Measurements from ENCODE around the gene KATNAL2. TPM values are rescaled to one million over a fixed set of nuclear protein-coding genes. Genes with fewer than 3 reads are reported as not detected.

KATNAL2 gene
- total RNA-seq, 1 experiment from 2014 or later = 9.0 TPM

DNA sequence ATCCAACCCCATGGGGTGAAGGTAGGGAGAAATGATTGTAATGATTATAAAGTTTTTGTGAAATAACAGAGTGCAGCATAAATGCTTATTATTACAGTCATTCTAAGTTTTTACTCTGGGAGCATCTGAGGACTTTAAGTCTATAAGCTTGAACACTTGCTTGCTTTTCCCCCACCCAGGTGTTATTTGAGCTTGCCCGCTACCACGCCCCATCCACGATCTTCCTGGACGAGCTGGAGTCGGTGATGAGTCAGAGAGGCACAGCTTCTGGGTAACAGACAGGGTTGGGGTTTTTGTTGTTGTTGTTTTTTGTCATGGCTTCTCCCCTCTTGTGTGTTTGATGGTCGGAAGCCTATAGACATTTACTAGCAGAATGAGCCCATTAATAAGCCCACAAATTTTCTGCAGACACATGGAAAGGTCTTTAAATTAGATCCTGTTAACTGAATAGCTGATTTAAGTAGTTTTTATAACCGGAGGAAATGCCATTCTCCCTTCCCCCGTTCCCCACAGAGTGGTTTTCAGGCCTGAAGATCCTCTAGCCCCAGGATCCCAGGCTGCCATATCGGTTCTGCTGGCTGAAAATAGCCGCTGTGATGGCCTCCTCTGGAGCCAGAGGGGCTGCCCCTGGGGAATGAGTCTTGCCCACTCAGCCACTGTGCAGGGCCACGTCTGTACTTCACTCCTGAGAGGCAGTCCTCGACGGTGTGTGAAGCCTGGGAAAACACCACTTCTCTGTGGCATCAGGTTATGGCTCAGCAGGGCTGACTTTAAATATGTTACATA, 157.9 kb downstream of the KATNAL2 start:
- ChIA-PET POLR2A (ENCODE audit: unreplicated experiment) (no interaction called here), CTCF (interaction anchor here (1.0 kb wide), 1 partner anchor 25 kb away, joined by 4 read pairs; no protein-coding TSS in a partner anchor)
- Histone ChIP-seq H3K9me2 (ENCODE audit: insufficient read depth) (no peaks in the 10 kb centered on the region), H3K4me3 (no peak overlapping the region; the same call in 1 of the 2 replicates), H3K36me3 (ENCODE audit: low read depth) (no peaks in the 10 kb centered on the region), H3K4me1 (replicated peaks; ENCODE audit: insufficient read depth) (peaks cover 10% of the 10 kb centered on the region), H3F3A (ENCODE audit: insufficient read depth, low read depth) (no peaks in the 10 kb centered on the region), H3K4me2 (peak overlapping the region; percentile 63), H3K9me3 (ENCODE audit: insufficient read depth, low read depth) (no peaks in the 10 kb centered on the region; the same call in 1 of the 2 replicates), H2AFZ (peak overlapping the region; percentile 72), H3K27me3 (ENCODE audit: insufficient read depth, low read depth) (no peaks in the 10 kb centered on the region), H4K20me1 (ENCODE audit: insufficient read depth) (no peaks in the 10 kb centered on the region), H3K27ac (no peak overlapping the region), H3K79me2 (ENCODE audit: low read depth) (no peaks in the 10 kb centered on the region)
- intact Hi-C loops (cut with micrococcal nuclease; ENCODE audit: unreplicated experiment) = no loop called here
- peak; percentile 53 to 57 for DNase-seq
- no TSS peak for BruUV-seq (replicated peaks)
- TF ChIP-seq EZH2 (IDR thresholded peaks at IDR 0.05; ENCODE audit: low read depth) = no peak
- TF ChIP-seq, protein P1, sequence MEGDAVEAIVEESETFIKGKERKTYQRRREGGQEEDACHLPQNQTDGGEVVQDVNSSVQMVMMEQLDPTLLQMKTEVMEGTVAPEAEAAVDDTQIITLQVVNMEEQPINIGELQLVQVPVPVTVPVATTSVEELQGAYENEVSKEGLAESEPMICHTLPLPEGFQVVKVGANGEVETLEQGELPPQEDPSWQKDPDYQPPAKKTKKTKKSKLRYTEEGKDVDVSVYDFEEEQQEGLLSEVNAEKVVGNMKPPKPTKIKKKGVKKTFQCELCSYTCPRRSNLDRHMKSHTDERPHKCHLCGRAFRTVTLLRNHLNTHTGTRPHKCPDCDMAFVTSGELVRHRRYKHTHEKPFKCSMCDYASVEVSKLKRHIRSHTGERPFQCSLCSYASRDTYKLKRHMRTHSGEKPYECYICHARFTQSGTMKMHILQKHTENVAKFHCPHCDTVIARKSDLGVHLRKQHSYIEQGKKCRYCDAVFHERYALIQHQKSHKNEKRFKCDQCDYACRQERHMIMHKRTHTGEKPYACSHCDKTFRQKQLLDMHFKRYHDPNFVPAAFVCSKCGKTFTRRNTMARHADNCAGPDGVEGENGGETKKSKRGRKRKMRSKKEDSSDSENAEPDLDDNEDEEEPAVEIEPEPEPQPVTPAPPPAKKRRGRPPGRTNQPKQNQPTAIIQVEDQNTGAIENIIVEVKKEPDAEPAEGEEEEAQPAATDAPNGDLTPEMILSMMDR (conservative IDR thresholded peaks at IDR 0.05) = no peak

DNA sequence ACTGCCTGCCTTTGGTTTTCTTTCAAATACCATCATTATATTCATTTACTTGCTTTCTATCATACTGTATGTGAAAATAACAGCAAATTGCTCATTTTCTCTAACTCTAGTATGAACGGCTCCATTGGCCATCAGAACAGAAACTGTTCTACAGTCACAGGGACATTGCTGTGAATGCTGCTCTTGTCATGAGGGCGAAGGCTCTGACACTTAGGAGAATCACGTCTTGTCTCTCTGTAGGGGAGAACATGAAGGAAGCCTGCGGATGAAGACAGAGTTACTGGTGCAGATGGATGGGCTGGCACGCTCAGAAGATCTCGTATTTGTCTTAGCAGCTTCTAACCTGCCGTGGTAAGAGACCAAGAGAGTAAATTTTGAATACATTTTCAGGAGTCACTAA, 159.7 kb downstream of the KATNAL2 start:
- Histone ChIP-seq H3K79me2 (ENCODE audit: low read depth) (no peaks in the 10 kb centered on the region), H3K4me2 (no peak overlapping the region), H3K4me1 (replicated peaks; ENCODE audit: insufficient read depth) (peaks cover 10% of the 10 kb centered on the region), H3K4me3 (no peak overlapping the region), H4K20me1 (ENCODE audit: insufficient read depth) (no peaks in the 10 kb centered on the region), H3K36me3 (ENCODE audit: low read depth) (no peaks in the 10 kb centered on the region), H2AFZ (no peak overlapping the region), H3K27me3 (ENCODE audit: insufficient read depth, low read depth) (no peaks in the 10 kb centered on the region), H3K27ac (no peak overlapping the region), H3K9me2 (ENCODE audit: insufficient read depth) (no peaks in the 10 kb centered on the region), H3F3A (ENCODE audit: insufficient read depth, low read depth) (no peaks in the 10 kb centered on the region), H3K9me3 (ENCODE audit: insufficient read depth, low read depth) (no peaks in the 10 kb centered on the region; the same call in 1 of the 2 replicates)
- no peak for TF ChIP-seq EZH2 (IDR thresholded peaks at IDR 0.05; ENCODE audit: low read depth)
- TF ChIP-seq, protein P1 (conservative IDR thresholded peaks at IDR 0.05) = no peak
- CTCF ChIA-PET = no interaction called here
- no peak for DNase-seq
- intact Hi-C loops (cut with micrococcal nuclease; ENCODE audit: unreplicated experiment) = no loop called here
- no TSS peak for BruUV-seq (replicated peaks)
- POLR2A ChIA-PET (ENCODE audit: unreplicated experiment) = no interaction called here

DNA sequence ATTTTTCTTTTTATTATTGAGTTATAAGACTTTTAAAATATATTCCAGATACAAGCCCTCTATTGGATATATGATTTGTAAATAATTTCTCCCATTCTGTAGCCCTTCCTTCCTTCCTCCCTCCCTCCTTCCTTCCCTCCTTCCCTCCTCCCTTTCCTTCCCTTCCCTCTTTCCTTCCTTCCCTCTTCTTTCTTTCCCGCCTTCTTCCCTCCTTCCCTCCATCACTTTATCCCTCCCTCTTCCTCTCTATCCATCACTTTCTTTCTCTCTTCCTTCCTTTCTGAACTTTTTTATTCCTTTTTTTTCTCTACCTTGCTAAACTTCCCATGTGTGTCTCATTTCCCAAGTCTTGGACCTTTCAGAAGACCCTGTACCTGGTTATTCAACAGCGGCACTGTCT, 163.5 kb downstream of the KATNAL2 start:
- no peak for DNase-seq
- no peaks in the 10 kb centered on the region for H3K27me3 ChIP-seq (ENCODE audit: insufficient read depth, low read depth)
- H3K9me3 ChIP-seq (ENCODE audit: insufficient read depth, low read depth) = no peaks in the 10 kb centered on the region; the same call in 1 of the 2 replicates
- H3K27ac ChIP-seq = no peak overlapping the region
- H2AFZ ChIP-seq = no peak overlapping the region
- ChIA-PET CTCF (no interaction called here), POLR2A (ENCODE audit: unreplicated experiment) (no interaction called here)
- no peaks in the 10 kb centered on the region for H4K20me1 ChIP-seq (ENCODE audit: insufficient read depth)
- no peaks in the 10 kb centered on the region for H3K9me2 ChIP-seq (ENCODE audit: insufficient read depth)
- H3K4me1 ChIP-seq (replicated peaks; ENCODE audit: insufficient read depth) = no peaks in the 10 kb centered on the region
- H3K36me3 ChIP-seq (ENCODE audit: low read depth) = no peaks in the 10 kb centered on the region
- no TSS peak for BruUV-seq (replicated peaks)
- no peaks in the 10 kb centered on the region for H3K79me2 ChIP-seq (ENCODE audit: low read depth)
- intact Hi-C loops (cut with micrococcal nuclease; ENCODE audit: unreplicated experiment) = no loop called here
- no peak overlapping the region for H3K4me3 ChIP-seq
- no peaks in the 10 kb centered on the region for H3F3A ChIP-seq (ENCODE audit: insufficient read depth, low read depth)
- TF ChIP-seq EZH2 (IDR thresholded peaks at IDR 0.05; ENCODE audit: low read depth) = no peak
- TF ChIP-seq, protein P1 (conservative IDR thresholded peaks at IDR 0.05) = no peak
- H3K4me2 ChIP-seq = no peak overlapping the region

Measured in PC-9 (cell line).